ENCODE results near the gene FBXO11. TPM values are rescaled to one million over a fixed set of nuclear protein-coding genes. Genes with fewer than 3 reads are reported as not detected.
"Not testable (repeated sequence)": the region's sequence is repeated elsewhere in the genome, so short reads cannot be mapped to it uniquely, and the experiment has no call there.

FBXO11 gene
- total and polyA plus RNA-seq, 11 donors = 19.7 to 52.4 (median 33.2) TPM

- WGBS, 4 donors = 90 to 93% (median 92%) methylated on average over 3 of the region's 3 CpGs
- ATAC-seq (no peak), DNase-seq (no peak)
- no peaks in the 10 kb centered on the region for H3K27me3 ChIP-seq
- no peak overlapping the region for H3K4me3 ChIP-seq
- peak overlapping the region in 1 of 12 donors; percentile 42 for H3K27ac ChIP-seq
- no peaks in the 10 kb centered on the region for H3K4me1 ChIP-seq
- intact Hi-C loops (cut with DNase I) = loop anchor here in 1 of 10 donors (10.0 kb wide), 1 partner anchor 187 kb away; no protein-coding TSS in a partner anchor
- H3K36me3 ChIP-seq = no peaks in the 10 kb centered on the region
- H3K9me3 ChIP-seq = no peaks in the 10 kb centered on the region
- no peak for TF ChIP-seq CTCF (IDR thresholded peaks at IDR 0.05)
- TF ChIP-seq POLR2A (IDR thresholded peaks at IDR 0.05) = no peak
Observed at GRCh38 chr2:47917276-47917961, 11.1 kb upstream of the FBXO11 start.

GRCh38 chr2:47916412-47916811 is 10.1 kb upstream of the FBXO11 start:
- no peak overlapping the region for H3K4me3 ChIP-seq
- WGBS, 4 donors = 81 to 93% (median 92%) methylated on average over 1 of the region's 1 CpG
- H3K36me3 ChIP-seq = no peaks in the 10 kb centered on the region
- H3K27me3 ChIP-seq = no peaks in the 10 kb centered on the region
- no peak for TF ChIP-seq CTCF (IDR thresholded peaks at IDR 0.05)
- TF ChIP-seq POLR2A (IDR thresholded peaks at IDR 0.05) = no peak
- intact Hi-C loops (cut with DNase I) = loop anchor here in 1 of 10 donors (10.0 kb wide), 1 partner anchor 188 kb away; no protein-coding TSS in a partner anchor
- no peak overlapping the region for H3K27ac ChIP-seq
- DNase-seq = no peak
- no peak for ATAC-seq
- H3K4me1 ChIP-seq = no peaks in the 10 kb centered on the region
- no peaks in the 10 kb centered on the region for H3K9me3 ChIP-seq

DNA sequence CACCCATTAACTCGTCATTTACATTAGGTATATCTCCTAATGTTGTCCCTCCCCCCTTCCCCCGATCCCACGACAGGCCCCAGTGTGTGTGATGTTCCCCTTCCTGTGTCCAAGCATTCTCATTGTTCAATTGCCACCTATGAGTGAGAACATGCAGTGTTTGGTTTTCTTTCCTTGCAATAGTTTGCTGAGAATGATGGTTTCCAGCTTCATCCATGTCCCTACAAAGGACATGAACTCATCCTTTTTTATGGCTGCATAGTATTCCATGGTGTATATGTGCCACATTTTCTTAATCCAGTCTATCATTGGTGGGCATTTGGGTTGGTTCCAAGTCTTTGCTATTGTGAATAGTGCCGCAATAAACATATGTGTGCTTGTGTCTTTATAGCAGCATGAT is 4.4 kb upstream of the FBXO11 start:
- not testable (repeated sequence) for H3K27me3 ChIP-seq, H3K4me3 ChIP-seq, ATAC-seq, H3K27ac ChIP-seq, DNase-seq, H3K36me3 ChIP-seq, H3K4me1 ChIP-seq, H3K9me3 ChIP-seq
- WGBS, 4 donors = 90 to 94% (median 93%) methylated on average over 4 of the region's 4 CpGs
- intact Hi-C loops (cut with DNase I) = loop anchor here in 1 of 10 donors (10.0 kb wide), 1 partner anchor 194 kb away; no protein-coding TSS in a partner anchor

DNA sequence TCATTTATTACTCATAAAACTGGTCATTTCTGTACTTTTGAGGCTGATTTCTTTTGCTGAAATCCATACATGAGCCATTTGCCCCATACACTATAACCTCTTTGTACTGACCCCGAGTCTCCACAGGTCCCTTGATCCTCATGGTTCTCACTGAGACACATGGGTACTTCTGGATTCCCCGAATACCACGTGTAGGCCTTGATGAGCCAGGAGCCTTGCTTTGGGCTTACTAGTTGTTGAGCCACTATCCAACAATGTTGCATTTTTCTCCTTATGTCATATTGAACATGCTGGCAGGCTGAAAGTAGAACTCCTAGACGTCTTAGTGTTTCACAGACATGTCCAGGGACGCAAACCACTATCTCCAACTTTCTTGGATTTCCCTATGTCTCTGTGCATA is 2.4 kb upstream of the FBXO11 start:
- no peak for TF ChIP-seq POLR2A (IDR thresholded peaks at IDR 0.05)
- TF ChIP-seq CTCF (IDR thresholded peaks at IDR 0.05) = no peak
- Histone ChIP-seq H3K9me3 (no peaks in the 10 kb centered on the region), H3K36me3 (no peaks in the 10 kb centered on the region), H3K4me3 (no peak overlapping the region), H3K27ac (no peak overlapping the region), H3K4me1 (peaks cover 0 to 12% (median 7%) of the 10 kb centered on the region in 12 donors), H3K27me3 (no peaks in the 10 kb centered on the region)
- intact Hi-C loops (cut with DNase I) = loop anchor here (5.0 to 10.0 kb wide), 9 partner anchors 41 to 526 kb away; partner anchors contain the start of gene MSH6 (in 7 of the 10)
- no peak for ATAC-seq
- DNase-seq = no peak
- WGBS, 4 donors = 86 to 89% (median 87%) methylated on average over 5 of the region's 5 CpGs

Data from heart left ventricle (tissue), 16 donors.